B cell (primary cell): ENCODE results near the gene ELMO1.

ENCODE experiments used
- EZH2 ChIP-seq: IDR thresholded peaks from 2 replicates; pipeline ENCODE4 v1.6.1; 2012; ENCODE audit warnings: borderline replicate concordance, low read depth, mild to moderate bottlenecking, moderate library complexity, low read length; ENCODE audit not compliant: insufficient read depth, poor library complexity, severe bottlenecking
- TF ChIP-seq, protein P1 (sequence below): fragments of 200-600 bp; IDR thresholded peaks from one replicate; pipeline ENCODE4 v1.8.0; 2022; ENCODE audit warnings: antibody characterized with exemption, mild to moderate bottlenecking

DNA sequence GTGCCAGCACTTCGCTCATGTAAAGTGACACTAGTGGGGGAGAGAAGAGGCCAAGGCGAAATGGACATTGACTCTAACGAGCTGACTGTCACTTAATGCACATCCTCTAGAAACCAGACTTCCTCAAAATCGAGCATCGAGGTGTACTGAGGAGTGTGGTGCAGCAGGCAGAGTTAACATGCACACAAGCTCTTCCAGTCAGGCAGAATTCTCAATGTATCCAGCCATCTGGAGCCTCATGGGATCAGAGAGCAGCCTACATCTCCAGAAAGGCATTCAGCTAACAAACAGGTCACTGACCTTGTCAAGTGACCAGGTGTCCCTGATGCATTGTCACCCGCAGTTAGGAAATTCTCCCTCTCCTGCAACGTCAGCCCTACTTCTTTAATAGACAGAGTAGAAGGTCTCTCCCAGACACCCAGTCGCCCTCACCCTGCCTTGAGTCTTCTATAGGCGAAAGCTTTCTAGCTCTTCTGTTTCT, 464.6 kb downstream of the ELMO1 start:
- TF ChIP-seq, protein P1, sequence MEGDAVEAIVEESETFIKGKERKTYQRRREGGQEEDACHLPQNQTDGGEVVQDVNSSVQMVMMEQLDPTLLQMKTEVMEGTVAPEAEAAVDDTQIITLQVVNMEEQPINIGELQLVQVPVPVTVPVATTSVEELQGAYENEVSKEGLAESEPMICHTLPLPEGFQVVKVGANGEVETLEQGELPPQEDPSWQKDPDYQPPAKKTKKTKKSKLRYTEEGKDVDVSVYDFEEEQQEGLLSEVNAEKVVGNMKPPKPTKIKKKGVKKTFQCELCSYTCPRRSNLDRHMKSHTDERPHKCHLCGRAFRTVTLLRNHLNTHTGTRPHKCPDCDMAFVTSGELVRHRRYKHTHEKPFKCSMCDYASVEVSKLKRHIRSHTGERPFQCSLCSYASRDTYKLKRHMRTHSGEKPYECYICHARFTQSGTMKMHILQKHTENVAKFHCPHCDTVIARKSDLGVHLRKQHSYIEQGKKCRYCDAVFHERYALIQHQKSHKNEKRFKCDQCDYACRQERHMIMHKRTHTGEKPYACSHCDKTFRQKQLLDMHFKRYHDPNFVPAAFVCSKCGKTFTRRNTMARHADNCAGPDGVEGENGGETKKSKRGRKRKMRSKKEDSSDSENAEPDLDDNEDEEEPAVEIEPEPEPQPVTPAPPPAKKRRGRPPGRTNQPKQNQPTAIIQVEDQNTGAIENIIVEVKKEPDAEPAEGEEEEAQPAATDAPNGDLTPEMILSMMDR: no peak
- TF ChIP-seq EZH2: no peak
